ENCODE results near the gene LRP5.

Gene LRP5

GRCh38 chr11:68312117-68312779 lies at the start of gene LRP5:
TSS of gene LRP5 (plus strand) at chr11:68312591. CDS start at chr11:68312715, 124 bp downstream.
- peak; percentile 86 for DNase-seq (ENCODE audit: low spot score)

DNA sequence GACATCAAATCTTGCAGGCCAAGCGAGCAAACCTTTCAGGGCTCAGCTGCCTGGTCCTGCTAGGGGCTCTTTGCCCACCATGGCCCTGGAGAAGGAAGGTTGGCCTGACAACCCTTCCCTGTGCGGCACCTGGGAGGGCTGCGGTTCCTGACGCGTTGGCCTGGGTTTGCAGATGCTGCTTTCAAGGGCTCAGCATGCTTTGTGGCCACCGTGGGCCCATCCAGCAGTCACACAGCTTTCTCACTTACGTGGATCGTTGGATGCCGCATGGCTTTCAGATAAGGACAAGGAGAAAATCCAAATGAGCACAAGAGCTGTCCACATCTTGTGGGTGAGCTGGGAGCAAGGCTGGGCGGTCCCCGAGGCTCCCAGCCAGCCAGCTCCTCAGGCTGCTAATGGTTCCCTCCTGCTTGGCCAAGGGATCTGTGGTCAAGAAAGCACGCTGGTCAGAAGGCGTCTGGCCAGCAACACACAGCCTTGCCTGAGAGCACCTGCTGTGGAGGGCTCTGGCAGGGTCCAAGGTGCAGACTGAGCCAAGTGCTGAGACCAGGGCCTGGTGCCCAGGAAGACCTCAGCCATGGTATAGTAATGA lies 48.9 kb upstream of the LRP5 start:
- DNase-seq (ENCODE audit: low spot score): peak; percentile 62

DNA sequence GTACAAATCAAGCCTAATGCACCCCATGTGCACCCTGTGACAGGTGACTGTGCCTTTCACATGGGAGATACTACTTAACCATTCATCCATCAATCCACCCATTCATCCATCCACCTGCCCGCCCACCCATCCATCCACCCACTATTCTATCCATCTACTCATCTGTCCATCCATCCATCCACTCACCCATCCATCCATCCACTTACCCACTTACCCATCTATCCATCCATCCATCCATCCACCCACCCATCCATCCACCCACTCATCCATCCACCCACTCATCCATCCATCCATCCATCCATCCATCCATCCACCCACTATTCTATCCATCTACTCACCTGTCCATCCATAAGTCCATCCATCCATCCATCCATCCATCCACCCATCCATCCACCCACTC lies 48.1 kb upstream of the LRP5 start:
- no peak for DNase-seq (ENCODE audit: low spot score)

- DNase-seq (ENCODE audit: low spot score): no peak
Observed at GRCh38 chr11:68264741-68265540, 47.5 kb upstream of the LRP5 start.

DNA sequence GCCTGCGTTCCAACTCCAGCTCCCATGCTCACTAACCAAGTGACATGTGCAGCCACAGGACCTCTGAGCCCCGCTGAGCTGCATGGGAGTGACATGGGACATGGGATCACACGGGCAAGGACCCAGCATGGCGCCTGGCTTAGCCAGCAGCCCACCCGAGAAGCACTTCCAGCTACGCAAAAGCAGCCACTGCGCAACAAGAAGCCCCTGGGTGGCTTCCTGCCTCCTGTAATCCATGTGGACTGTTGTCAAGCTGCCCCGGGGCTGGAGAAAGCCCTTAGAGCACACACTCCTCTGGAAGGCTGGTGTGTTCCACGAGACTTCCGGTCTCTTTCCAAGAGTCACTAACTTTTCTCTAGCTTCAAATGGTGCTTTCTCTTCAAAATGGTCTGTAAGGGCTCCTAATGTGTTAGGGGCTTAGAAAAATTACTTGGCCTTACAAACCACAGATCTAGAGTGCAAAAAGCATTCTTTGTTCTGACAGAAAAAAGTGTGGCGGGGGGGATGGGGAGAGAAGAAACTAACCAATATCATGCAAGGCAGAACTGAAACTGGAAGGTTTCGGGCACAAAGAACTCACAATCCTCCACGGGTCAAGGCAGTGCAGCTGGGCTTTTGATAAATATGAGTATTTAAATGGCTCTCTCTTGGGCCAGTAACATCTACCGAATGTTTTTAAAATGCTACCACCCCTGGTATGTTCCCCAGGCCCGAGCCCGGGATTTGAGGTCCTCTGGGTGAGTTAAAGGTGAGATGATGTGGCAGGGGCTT lies 46.1 kb upstream of the LRP5 start:
- no peak for DNase-seq (ENCODE audit: low spot score)

DNA sequence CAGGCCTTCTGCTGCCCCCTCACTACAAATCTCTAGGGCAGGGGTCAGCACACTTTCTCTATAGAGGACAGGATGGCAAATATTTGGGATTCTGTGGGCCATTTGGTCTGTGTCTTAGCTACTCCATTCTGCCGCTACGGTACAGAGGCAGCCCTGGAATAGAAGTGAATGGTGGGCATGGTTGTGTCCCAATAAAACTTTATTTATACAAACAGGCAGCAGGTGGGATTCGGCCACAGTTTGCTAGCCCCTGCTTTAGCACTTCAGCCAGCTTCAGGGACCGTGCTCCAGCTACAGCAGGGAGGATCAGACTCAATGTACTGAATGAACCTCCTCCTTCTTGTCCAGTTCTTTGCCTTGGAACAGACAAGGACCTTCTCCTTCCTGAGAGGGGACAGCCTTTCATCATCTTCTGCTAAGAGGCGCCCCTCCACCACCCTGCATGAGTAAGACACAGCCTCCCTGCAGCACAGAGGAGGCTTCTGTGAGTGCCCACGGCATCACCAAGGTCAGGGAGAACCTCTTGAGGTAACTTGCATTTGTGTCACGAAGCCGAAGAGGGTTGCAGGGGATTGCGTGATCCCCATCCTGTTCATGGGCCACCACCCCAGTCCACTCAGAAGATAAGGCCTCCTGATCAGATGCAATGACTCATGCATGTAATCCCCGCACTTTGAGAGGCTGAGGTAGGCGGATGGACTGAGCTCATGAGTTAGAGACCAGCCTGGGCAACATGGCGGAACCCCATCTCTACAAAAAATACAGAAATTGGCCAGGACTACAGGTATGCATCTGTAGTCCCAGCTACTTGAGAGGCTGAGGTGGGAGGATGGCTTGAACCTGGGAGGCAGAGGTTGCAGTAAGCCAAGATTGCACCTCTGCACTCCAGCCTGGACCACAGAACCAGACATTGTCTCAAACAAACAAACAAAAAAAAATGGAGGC lies 45.2 kb upstream of the LRP5 start:
- DNase-seq (ENCODE audit: low spot score): no peak

- DNase-seq (ENCODE audit: low spot score): no peak
Observed at GRCh38 chr11:68267881-68268240, 44.5 kb upstream of the LRP5 start.

DNA sequence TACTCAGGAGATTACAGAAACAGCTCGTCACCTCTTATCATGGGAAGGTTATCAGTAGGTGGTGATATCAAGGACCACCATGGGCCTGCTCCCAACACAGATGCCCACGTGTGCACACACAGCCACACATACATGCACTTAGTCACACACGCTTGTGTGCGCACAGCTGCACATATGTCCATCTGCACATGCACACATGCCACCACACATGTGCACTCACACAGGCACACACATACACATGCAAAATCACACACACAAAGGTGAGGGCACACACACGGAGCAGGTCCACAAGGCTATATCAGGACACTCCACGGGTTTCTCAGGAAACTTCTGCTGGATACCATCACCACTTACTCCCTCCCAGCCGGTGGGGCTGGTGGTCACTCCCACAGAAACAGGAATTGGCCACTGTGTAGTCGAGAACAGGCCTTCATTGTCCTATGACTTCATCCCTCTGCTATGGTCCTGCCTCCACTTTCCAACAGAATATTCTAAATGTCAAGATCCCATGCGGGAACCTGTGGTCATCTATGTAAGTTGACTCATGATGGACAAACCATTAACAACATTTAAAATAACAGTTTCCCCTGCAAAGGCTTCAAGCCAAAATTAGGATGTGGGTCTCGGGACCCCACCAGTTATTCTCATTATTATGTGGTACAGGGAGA lies 42.8 kb upstream of the LRP5 start:
- peak; percentile 76 for DNase-seq (ENCODE audit: low spot score)

GRCh38 chr11:68270196-68271022 lies 42.0 kb upstream of the LRP5 start:
- no peak for DNase-seq (ENCODE audit: low spot score)

DNA sequence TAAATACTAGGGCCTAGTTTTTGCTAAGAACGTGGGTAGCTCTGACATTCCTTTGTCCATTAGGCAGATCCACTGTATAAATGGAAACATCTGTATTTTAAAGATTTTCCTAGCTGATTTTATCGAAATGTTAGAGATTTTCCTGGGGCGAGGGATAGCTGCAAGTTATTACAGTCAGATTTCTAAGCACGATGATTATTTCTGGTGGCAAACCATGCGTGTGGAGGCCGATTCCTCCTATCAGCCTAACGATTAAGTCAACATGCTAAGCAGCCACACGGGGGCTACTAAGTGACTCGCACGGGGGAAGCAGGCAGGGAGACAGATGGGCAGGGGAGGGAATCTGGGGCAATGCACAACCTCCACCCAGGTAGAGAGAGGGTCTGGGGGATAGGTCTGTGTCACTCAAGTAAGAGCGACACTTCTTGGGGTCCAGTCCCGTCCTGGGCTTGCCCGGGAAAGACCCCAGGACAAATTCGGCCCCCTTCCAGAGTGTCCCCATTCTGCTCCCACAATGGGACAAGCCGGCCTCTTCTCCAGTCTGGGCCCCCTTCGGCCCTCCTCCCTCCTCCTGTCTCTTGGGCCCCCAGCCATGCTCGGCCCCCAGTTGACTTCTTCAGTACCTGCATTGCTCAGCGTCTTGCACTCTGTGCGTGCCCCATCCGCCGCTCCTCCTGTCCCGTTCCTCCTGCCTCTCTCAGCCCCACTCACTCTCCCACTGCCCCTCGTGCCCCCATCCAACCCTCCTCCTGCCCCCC lies 41.2 kb upstream of the LRP5 start:
- DNase-seq (ENCODE audit: low spot score): peak; percentile 85

GRCh38 chr11:68271781-68272608 lies 40.4 kb upstream of the LRP5 start, which contains the start of gene C11orf24:
TSS of gene C11orf24 (minus strand) at chr11:68271973. CDS start at chr11:68263767, 8,206 bp downstream.
- DNase-seq (ENCODE audit: low spot score): peak; percentile 100

DNA sequence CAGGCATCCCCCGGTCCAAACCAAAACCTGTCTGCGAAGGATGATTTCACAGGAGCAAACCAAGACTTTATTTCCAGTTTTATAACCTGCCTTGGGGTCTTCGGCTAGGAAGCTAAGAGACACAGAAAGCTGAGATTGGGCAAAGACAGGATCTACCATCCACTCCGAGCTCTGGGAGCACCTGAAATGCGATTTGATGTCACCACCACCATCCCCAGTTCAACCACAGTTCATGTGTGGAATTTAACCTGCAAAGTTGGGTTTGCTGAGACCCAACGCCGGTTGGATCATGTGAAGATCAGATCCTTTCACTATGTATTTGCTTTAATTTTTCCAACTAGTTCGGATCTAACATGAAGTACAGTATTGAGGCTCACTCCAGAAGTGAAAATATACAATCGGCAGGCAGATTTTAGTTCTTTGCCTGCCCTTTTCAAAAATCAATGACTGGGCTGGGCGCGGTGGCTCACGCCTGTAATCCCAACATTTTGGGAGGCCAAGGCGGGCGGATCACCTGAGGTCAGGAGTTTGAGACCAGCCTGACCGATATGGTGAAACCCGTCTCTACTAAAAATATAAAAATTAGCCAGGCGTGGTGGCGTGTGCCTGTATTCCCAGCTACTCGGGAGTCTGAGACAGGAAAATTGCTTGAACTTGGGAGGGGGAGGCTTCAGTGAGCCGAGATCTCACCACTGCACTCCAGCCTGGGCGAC lies 39.2 kb upstream of the LRP5 start:
- no peak for DNase-seq (ENCODE audit: low spot score)

GRCh38 chr11:68274306-68274705 lies 38.1 kb upstream of the LRP5 start:
- no peak for DNase-seq (ENCODE audit: low spot score)

GRCh38 chr11:68275721-68276507 lies 36.5 kb upstream of the LRP5 start:
- DNase-seq (ENCODE audit: low spot score): no peak

- DNase-seq (ENCODE audit: low spot score): no peak
Observed at GRCh38 chr11:68276861-68277260, 35.5 kb upstream of the LRP5 start.

GRCh38 chr11:68279676-68280075 lies 32.7 kb upstream of the LRP5 start:
- no peak for DNase-seq (ENCODE audit: low spot score)

Data from AG20443 (cell line).